ENCODE measurements around the gene CMTM7.

DNA sequence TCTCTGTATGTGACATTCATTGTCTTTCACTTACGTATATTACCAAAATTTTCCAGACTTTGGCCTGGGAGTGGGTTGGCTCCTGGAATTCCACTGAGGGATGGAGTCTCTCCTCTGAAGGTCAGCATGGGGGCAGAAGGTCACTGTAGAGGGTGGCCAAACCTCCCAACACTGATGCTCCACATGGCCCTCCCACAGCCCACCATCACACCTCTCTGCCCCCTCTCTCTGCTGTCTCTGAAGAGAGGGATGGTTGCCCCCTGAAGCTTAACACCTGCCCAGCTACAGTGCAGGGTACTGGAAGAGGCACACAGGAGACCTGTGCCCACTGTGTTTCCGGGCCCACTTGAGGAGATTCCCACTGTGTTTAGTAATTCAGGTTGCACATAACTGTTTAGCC lies 58.8 kb downstream of the CMTM7 start:
- TF ChIP-seq, protein P1, sequence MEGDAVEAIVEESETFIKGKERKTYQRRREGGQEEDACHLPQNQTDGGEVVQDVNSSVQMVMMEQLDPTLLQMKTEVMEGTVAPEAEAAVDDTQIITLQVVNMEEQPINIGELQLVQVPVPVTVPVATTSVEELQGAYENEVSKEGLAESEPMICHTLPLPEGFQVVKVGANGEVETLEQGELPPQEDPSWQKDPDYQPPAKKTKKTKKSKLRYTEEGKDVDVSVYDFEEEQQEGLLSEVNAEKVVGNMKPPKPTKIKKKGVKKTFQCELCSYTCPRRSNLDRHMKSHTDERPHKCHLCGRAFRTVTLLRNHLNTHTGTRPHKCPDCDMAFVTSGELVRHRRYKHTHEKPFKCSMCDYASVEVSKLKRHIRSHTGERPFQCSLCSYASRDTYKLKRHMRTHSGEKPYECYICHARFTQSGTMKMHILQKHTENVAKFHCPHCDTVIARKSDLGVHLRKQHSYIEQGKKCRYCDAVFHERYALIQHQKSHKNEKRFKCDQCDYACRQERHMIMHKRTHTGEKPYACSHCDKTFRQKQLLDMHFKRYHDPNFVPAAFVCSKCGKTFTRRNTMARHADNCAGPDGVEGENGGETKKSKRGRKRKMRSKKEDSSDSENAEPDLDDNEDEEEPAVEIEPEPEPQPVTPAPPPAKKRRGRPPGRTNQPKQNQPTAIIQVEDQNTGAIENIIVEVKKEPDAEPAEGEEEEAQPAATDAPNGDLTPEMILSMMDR (IDR thresholded peaks at IDR 0.05), result no peak
- no peak for TF ChIP-seq POLR2A (IDR thresholded peaks at IDR 0.05)
